ENCODE data around the gene METTL6.

METTL6 gene

GRCh38 chr3:15455756-15456155 is 28.4 kb upstream of the METTL6 start:
- TF ChIP-seq CTCF (IDR thresholded peaks at IDR 0.05; ENCODE audit: low read depth, low read length) = no peak

GRCh38 chr3:15454965-15455364 is 27.6 kb upstream of the METTL6 start:
- TF ChIP-seq CTCF (IDR thresholded peaks at IDR 0.05; ENCODE audit: low read depth, low read length) = no peak
- no peak overlapping the region for H3K4me3 ChIP-seq (ENCODE audit: low read depth, low read length)

More at GRCh38 chr3:15455756-15456155, 28.4 kb upstream of the METTL6 start:
- no peak overlapping the region for H3K4me3 ChIP-seq (ENCODE audit: low read depth, low read length)

GRCh38 chr3:15453991-15454625 is 26.8 kb upstream of the METTL6 start:
- no peak for TF ChIP-seq CTCF (IDR thresholded peaks at IDR 0.05; ENCODE audit: low read depth, low read length)
- H3K4me3 ChIP-seq (ENCODE audit: low read depth, low read length) = no peak overlapping the region

GRCh38 chr3:15453501-15453900 is 26.2 kb upstream of the METTL6 start:
- no peak for TF ChIP-seq CTCF (IDR thresholded peaks at IDR 0.05; ENCODE audit: low read depth, low read length)
- H3K4me3 ChIP-seq (ENCODE audit: low read depth, low read length) = no peak overlapping the region

- H3K4me3 ChIP-seq (ENCODE audit: low read depth, low read length) = no peak overlapping the region
- no peak for TF ChIP-seq CTCF (IDR thresholded peaks at IDR 0.05; ENCODE audit: low read depth, low read length)
These were observed 25.6 kb upstream of the METTL6 start for GRCh38 chr3:15452961-15453360.

GRCh38 chr3:15452156-15452555 is 24.8 kb upstream of the METTL6 start:
- TF ChIP-seq CTCF (IDR thresholded peaks at IDR 0.05; ENCODE audit: low read depth, low read length) = no peak
- no peak overlapping the region for H3K4me3 ChIP-seq (ENCODE audit: low read depth, low read length)

GRCh38 chr3:15451216-15452113 is 24.1 kb upstream of the METTL6 start:
- no peak for TF ChIP-seq CTCF (IDR thresholded peaks at IDR 0.05; ENCODE audit: low read depth, low read length)
- H3K4me3 ChIP-seq (ENCODE audit: low read depth, low read length) = no peak overlapping the region

All from WI38 (cell line).